Activated CD4-positive, alpha-beta T cell treated with anti-CD3 and anti-CD28 coated beads, Interleukin-2, amount 50 U/mL, for 16 hours (primary cell): Measurements from ENCODE around the gene ETV1.
A peak's percentile ranks its signal among the peaks of the same experiment; 100 is the strongest.

Experiments used
- DNase-seq: peaks from one replicate; pipeline ENCODE4 v3.0.0-alpha.2; 2020

ETV1 gene

GRCh38 chr7:13989126-13989948 lies at the start of gene ETV1:
ETV1 (minus strand) TSS chr7:13989666; CDS start chr7:13989052, 614 bp downstream.
- peak; percentile 24 for DNase-seq

- DNase-seq, result no peak
Observed at GRCh38 chr7:14024406-14024805, 34.9 kb upstream of the ETV1 start.

GRCh38 chr7:14023838-14024237 lies 34.4 kb upstream of the ETV1 start:
- no peak for DNase-seq

GRCh38 chr7:14023342-14023741 lies 33.9 kb upstream of the ETV1 start:
- DNase-seq, result no peak

GRCh38 chr7:14021069-14021468 lies 31.6 kb upstream of the ETV1 start:
- no peak for DNase-seq

GRCh38 chr7:14020339-14020900 lies 31.0 kb upstream of the ETV1 start:
- DNase-seq, result no peak

- DNase-seq, result no peak
Observed at GRCh38 chr7:14018751-14019150, 29.3 kb upstream of the ETV1 start.

- DNase-seq, result no peak
Observed at GRCh38 chr7:14016950-14017349, 27.5 kb upstream of the ETV1 start.

- no peak for DNase-seq
Observed at GRCh38 chr7:14013898-14014297, 24.4 kb upstream of the ETV1 start.

GRCh38 chr7:14009453-14010418 lies 20.3 kb upstream of the ETV1 start:
- DNase-seq, result peak; percentile 7

- DNase-seq, result no peak
Observed at GRCh38 chr7:14001139-14001538, 11.7 kb upstream of the ETV1 start.

GRCh38 chr7:14000247-14000646 lies 10.8 kb upstream of the ETV1 start:
- no peak for DNase-seq

- no peak for DNase-seq
Observed at GRCh38 chr7:13998866-13999265, 9.4 kb upstream of the ETV1 start.

- no peak for DNase-seq
Observed at GRCh38 chr7:13992596-13992964, 3.1 kb upstream of the ETV1 start.

GRCh38 chr7:13991791-13992595 lies 2.5 kb upstream of the ETV1 start:
- no peak for DNase-seq

GRCh38 chr7:13990984-13991790 lies 1.7 kb upstream of the ETV1 start:
- peak; percentile 87 for DNase-seq

GRCh38 chr7:13990319-13990983 lies 985 bp upstream of the ETV1 start:
- peak; percentile 34 for DNase-seq

GRCh38 chr7:13989949-13990305 lies 461 bp upstream of the ETV1 start:
- no peak for DNase-seq

GRCh38 chr7:13988731-13989125 lies 738 bp downstream of the ETV1 start:
- DNase-seq, result no peak

- DNase-seq, result no peak
Observed at GRCh38 chr7:13988065-13988464, 1.4 kb downstream of the ETV1 start.

- no peak for DNase-seq
Observed at GRCh38 chr7:13987395-13987794, 2.1 kb downstream of the ETV1 start.
